OCI-LY3 (cell line): ENCODE data around the gene ASMTL.

ENCODE experiments used
- H2AFZ ChIP-seq: fragments of 200-600, 300-600 bp; shearing (Covaris generic); 2 replicates; pipeline ENCODE4 v1.6.0; 2014; ENCODE audit warnings: antibody characterized with exemption, low read depth, low read length
- H3K27ac ChIP-seq: fragments of 200-600, 300-600 bp; sonication (generic); 2 replicates; pipeline ENCODE4 v1.5.1; 2014; ENCODE audit warnings: mild to moderate bottlenecking, low read length, moderate library complexity, mixed read lengths
- H3K27me3 ChIP-seq: fragments of 200-600, 300-600 bp; sonication (generic); 2 replicates; pipeline ENCODE4 v1.6.1; 2014; ENCODE audit warnings: low read depth, low read length, mixed read lengths
- H3K36me3 ChIP-seq: fragments of 200-600, 300-600 bp; sonication (generic); replicated peaks from 2 replicates; pipeline ENCODE3; 2014; ENCODE audit warnings: low read depth, low read length, mixed read lengths
- H3K4me1 ChIP-seq: fragments of 300-600, 200-600 bp; sonication (generic); 2 replicates; pipeline ENCODE4 v1.6.1; 2014; ENCODE audit warnings: low read length, mixed read lengths
- H3K4me2 ChIP-seq: fragments of 200-600, 300-600 bp; sonication (generic); 2 replicates; pipeline ENCODE4 v1.6.1; 2014; ENCODE audit warnings: low read length, mixed read lengths
- H3K4me3 ChIP-seq: fragments of 300-600, 200-600 bp; sonication (generic); 2 replicates; pipeline ENCODE4 v1.5.1; 2014; ENCODE audit warnings: antibody characterized with exemption, mild to moderate bottlenecking, low read length, moderate library complexity
- H3K79me2 ChIP-seq: fragments of 300-600, 200-600 bp; shearing (Covaris generic); 2 replicates; pipeline ENCODE4 v1.6.1; 2014; ENCODE audit warnings: mild to moderate bottlenecking, low read length, mixed read lengths
- H3K9ac ChIP-seq: fragments of 300-600, 200-600 bp; shearing (Covaris generic); 2 replicates; pipeline ENCODE4 v1.6.0; 2014; ENCODE audit warnings: mild to moderate bottlenecking, low read length, moderate library complexity
- H3K9me3 ChIP-seq: fragments of 200-600, 300-600 bp; shearing (Covaris generic); 2 replicates; pipeline ENCODE4 v1.6.1; 2014; ENCODE audit warnings: low read length, mixed read lengths; ENCODE audit not compliant: insufficient read depth
- H4K20me1 ChIP-seq: fragments of 200-600, 300-600 bp; sonication (generic); 2 replicates; pipeline ENCODE4 v1.6.1; 2016; ENCODE audit warnings: low read length, mixed read lengths; ENCODE audit not compliant: insufficient read depth
- CTCF ChIP-seq: fragments of 200-600, 300-600 bp; sonication (generic); IDR thresholded peaks from 2 replicates; pipeline ENCODE4 v1.5.1; 2014; ENCODE audit warnings: antibody characterized with exemption, low read length, low read depth
- EZH2phosphoT487 ChIP-seq: fragments of 200-600 bp; shearing (Covaris generic); IDR thresholded peaks from 2 replicates; pipeline ENCODE4 v1.6.1; 2018; ENCODE audit warnings: antibody characterized with exemption, mixed run types, low read depth

Gene ASMTL

GRCh38 chrX:1496076-1496475 lies 43.4 kb upstream of the ASMTL start:
- H3K4me3 ChIP-seq = no peak overlapping the region
- peaks cover 18% of the 10 kb centered on the region for H3K36me3 ChIP-seq
- peaks cover 58% of the 10 kb centered on the region for H3K4me1 ChIP-seq
- no peaks in the 10 kb centered on the region for H3K27me3 ChIP-seq
- peaks cover 12% of the 10 kb centered on the region for H3K79me2 ChIP-seq
- peaks cover 3% of the 10 kb centered on the region; the same call in 1 of the 2 replicates for H4K20me1 ChIP-seq
- no peak overlapping the region for H3K9ac ChIP-seq
- H2AFZ ChIP-seq = no peak overlapping the region
- no peak for TF ChIP-seq CTCF
- TF ChIP-seq EZH2phosphoT487 = no peak
- 0 out of 2 replicates have a peak, but pooled peaks cover 3% of the 10 kb centered on the region for H3K9me3 ChIP-seq
- peak overlapping the region; percentile 93 for H3K27ac ChIP-seq
- no peak overlapping the region for H3K4me2 ChIP-seq

GRCh38 chrX:1493877-1494510 lies 41.3 kb upstream of the ASMTL start:
- Histone ChIP-seq H4K20me1 (peaks cover 3% of the 10 kb centered on the region; the same call in 1 of the 2 replicates), H3K36me3 (peaks cover 23% of the 10 kb centered on the region), H3K4me1 (peaks cover 54% of the 10 kb centered on the region), H3K4me3 (peak overlapping the region; percentile 76), H3K4me2 (peak overlapping the region; percentile 70), H3K9ac (peak overlapping the region; percentile 65), H3K9me3 (0 out of 2 replicates have a peak, but pooled peaks cover 3% of the 10 kb centered on the region), H2AFZ (no peak overlapping the region), H3K27ac (peak overlapping the region; percentile 93), H3K27me3 (no peaks in the 10 kb centered on the region), H3K79me2 (peaks cover 17% of the 10 kb centered on the region)
- TF ChIP-seq CTCF (no peak), EZH2phosphoT487 (no peak)

- peaks cover 23% of the 10 kb centered on the region for H3K79me2 ChIP-seq
- H3K9me3 ChIP-seq = 0 out of 2 replicates have a peak, but pooled peaks cover 3% of the 10 kb centered on the region
- H3K4me2 ChIP-seq = peak overlapping the region; percentile 70
- H3K36me3 ChIP-seq = peaks cover 29% of the 10 kb centered on the region
- H2AFZ ChIP-seq = no peak overlapping the region
- peak overlapping the region; percentile 93 for H3K27ac ChIP-seq
- H3K4me1 ChIP-seq = peaks cover 60% of the 10 kb centered on the region
- peak overlapping the region; percentile 76 for H3K4me3 ChIP-seq
- TF ChIP-seq EZH2phosphoT487 = no peak
- no peak for TF ChIP-seq CTCF
- H4K20me1 ChIP-seq = peaks cover 8% of the 10 kb centered on the region; the same call in 1 of the 2 replicates
- H3K9ac ChIP-seq = peak overlapping the region; percentile 65
- H3K27me3 ChIP-seq = no peaks in the 10 kb centered on the region
These were observed 40.7 kb upstream of the ASMTL start for GRCh38 chrX:1493412-1493811.

GRCh38 chrX:1492421-1493012 lies 39.8 kb upstream of the ASMTL start:
- H3K36me3 ChIP-seq = peaks cover 32% of the 10 kb centered on the region
- peak overlapping the region; percentile 58 for H3K9ac ChIP-seq
- H3K27me3 ChIP-seq = no peaks in the 10 kb centered on the region
- TF ChIP-seq CTCF (no peak), EZH2phosphoT487 (no peak)
- 0 out of 2 replicates have a peak, but pooled peaks cover 3% of the 10 kb centered on the region for H3K9me3 ChIP-seq
- peak overlapping the region; percentile 93 for H3K27ac ChIP-seq
- H3K4me1 ChIP-seq = peaks cover 65% of the 10 kb centered on the region
- H3K4me2 ChIP-seq = peak overlapping the region; percentile 89
- peak overlapping the region; percentile 77 for H3K4me3 ChIP-seq
- H2AFZ ChIP-seq = no peak overlapping the region
- peaks cover 23% of the 10 kb centered on the region for H3K79me2 ChIP-seq
- peaks cover 11% of the 10 kb centered on the region; the same call in 1 of the 2 replicates for H4K20me1 ChIP-seq
